Ovary (tissue), 10 donors: ENCODE results near the gene AKR1B1. TPM values are rescaled to one million over a fixed set of nuclear protein-coding genes. Genes with fewer than 3 reads are reported as not detected.
A peak's percentile ranks its signal among the peaks of the same experiment; 100 is the strongest.

Experiments used
- DNase-seq, 5 donors: peaks; one replicate each; pipeline ENCODE4 v3.0.0-alpha.2; 2019 to 2020
- H3K27ac ChIP-seq, 2 donors: fragments of 200-600 bp; one replicate each; pipeline versions ENCODE4 v1.5.1 to v1.8.0; 2019 to 2022
- H3K27me3 ChIP-seq: fragments of 200-600 bp; one replicate; pipeline ENCODE4 v1.8.0; 2022
- H3K36me3 ChIP-seq: fragments of 200-600 bp; sonication (generic); one replicate; pipeline ENCODE4 v1.5.1; 2019
- H3K4me1 ChIP-seq: one replicate; pipeline ENCODE4 v1.8.1; 2013; ENCODE audit warnings: mild to moderate bottlenecking, moderate library complexity; ENCODE audit not compliant: insufficient read depth
- H3K4me3 ChIP-seq: fragments of 200-600 bp; sonication (generic); one replicate; pipeline ENCODE4 v1.5.1; 2017
- H3K9me3 ChIP-seq, 2 donors: fragments of 200-600 bp in 1 of 2; sonication (generic) in 1 of 2; one replicate each; pipeline versions ENCODE4 v1.5.1 to v1.8.1; 2013 to 2019; ENCODE audit warnings: mild to moderate bottlenecking in 1 of 2, moderate library complexity in 1 of 2
- CTCF ChIP-seq, 3 donors: fragments of 450-650 bp in 2 of 3; fragments of 200-600 bp in 1 of 3; IDR thresholded peaks; one replicate each; pipeline versions ENCODE4 v1.5.1 to v1.8.0; 2016 to 2022; ENCODE audit warnings: antibody characterized with exemption in 3 of 3, mild to moderate bottlenecking in 1 of 3
- EP300 ChIP-seq: sonication (generic); formaldehyde crosslinking; IDR thresholded peaks from one replicate; pipeline ENCODE4 v1.6.1; 2017; ENCODE audit warnings: antibody characterized with exemption
- POLR2A ChIP-seq: fragments of 450-650 bp; IDR thresholded peaks from one replicate; pipeline ENCODE4 v1.6.1; 2017; ENCODE audit warnings: antibody characterized with exemption, mild to moderate bottlenecking, moderate library complexity
- WGBS, 3 donors: extraction: QIAGEN DNeasy Blood & Tissue Kit in 1 of 3; methylation state at CpG; one replicate each; pipeline versions ENCODE4 v1.1.5 to v1.1.7; 2013 to 2017; 5-methylcytosine and 5-hydroxymethylcytosine counted together
- intact Hi-C, 4 donors: fragments of 100-400 bp; cut with DNase I; formaldehyde crosslinking; loops; one replicate each; pipeline versions ENCODE4 v1.11.0 to v1.15.1; 2022 to 2023
- long read RNA-seq, 3 donors: library from polyadenylated mRNA in 2 of 3; unstranded in 2 of 3; transcript quantifications; one replicate each; pipeline ENCODE4 v2.0.0 and lab custom pipeline, GENCODE V29; 2021 to 2026
- polyA plus RNA-seq, 2 donors: library from polyadenylated mRNA; stranded (reverse); fragments of 200-250 nt in 1 of 2; fragments of 350-450 nt in 1 of 2; fragmentation: Illumina TruSeq in 1 of 2; extraction: RNeasy Lipid Tissue Mini Kit (QIAGEN cat#74804) in 1 of 2; gene quantifications; one replicate each; pipeline ENCODE4 v1.2.3, GENCODE V29; 2013 to 2014
- total RNA-seq, 7 donors: library from RNA; depleted of rRNA in 2 of 7; stranded (reverse); fragments of >200 nt in 2 of 7; fragmentation: NEBNext Ultra II Directional in 3 of 7; extraction: Animal tissue kit (Norgen Biotek cat#: 25700) in 3 of 7; gene quantifications; one replicate each; pipeline versions ENCODE4 v1.1.0 to v1.2.4, GENCODE V29; 2016 to 2023
- donor health status: DM: no; HTN: no; CAD: no; lungs with moderate emphysema.
- donor health status: DM: no; HTN: no; CAD: no.
- donor health status: Bipolar disorder and iron deficiency.
- donor health status: DM: yes; HTN: yes; CAD: no.
- donor health status: DM: no; HTN: no; CAD: no.
- donor health status: DM: yes; HTN: yes; CAD: no.

AKR1B1 gene
- total RNA-seq (10 to 100 TPM; 39.3 to 96.8 (median 80.8) TPM), polyA plus RNA-seq (100 to 1,000 TPM in 1 of 2 donors, 10 to 100 TPM in 1; 66.5 to 133 TPM)
- long read RNA-seq, donor 1, transcript AKR1B1-205 (9 exons, 1,930 nt) = minor isoform, 24 of 439 reads
- long read RNA-seq, donor 1, transcript AKR1B1-201 (10 exons, 1,409 nt) = major isoform, 345 of 439 reads
- long read RNA-seq, donor 1, partial matches to known transcripts = 21 of 439 reads
- long read RNA-seq, donor 1, other reads (novel, unspliced or antisense) = 49 of 439 reads
- long read RNA-seq, donor 2, transcript AKR1B1-201 (10 exons, 1,409 nt) = major isoform, 94 of 103 reads
- long read RNA-seq, donor 2, partial matches to known transcripts = 6 of 103 reads
- long read RNA-seq, donor 2, other reads (novel, unspliced or antisense) = 0 of 103 reads
- long read RNA-seq, donor 3, transcript AKR1B1-201 (10 exons, 1,409 nt) = major isoform, 76 of 88 reads
- long read RNA-seq, donor 3, partial matches to known transcripts = 1 of 88 reads
- long read RNA-seq, donor 3, other reads (novel, unspliced or antisense) = 7 of 88 reads

DNA sequence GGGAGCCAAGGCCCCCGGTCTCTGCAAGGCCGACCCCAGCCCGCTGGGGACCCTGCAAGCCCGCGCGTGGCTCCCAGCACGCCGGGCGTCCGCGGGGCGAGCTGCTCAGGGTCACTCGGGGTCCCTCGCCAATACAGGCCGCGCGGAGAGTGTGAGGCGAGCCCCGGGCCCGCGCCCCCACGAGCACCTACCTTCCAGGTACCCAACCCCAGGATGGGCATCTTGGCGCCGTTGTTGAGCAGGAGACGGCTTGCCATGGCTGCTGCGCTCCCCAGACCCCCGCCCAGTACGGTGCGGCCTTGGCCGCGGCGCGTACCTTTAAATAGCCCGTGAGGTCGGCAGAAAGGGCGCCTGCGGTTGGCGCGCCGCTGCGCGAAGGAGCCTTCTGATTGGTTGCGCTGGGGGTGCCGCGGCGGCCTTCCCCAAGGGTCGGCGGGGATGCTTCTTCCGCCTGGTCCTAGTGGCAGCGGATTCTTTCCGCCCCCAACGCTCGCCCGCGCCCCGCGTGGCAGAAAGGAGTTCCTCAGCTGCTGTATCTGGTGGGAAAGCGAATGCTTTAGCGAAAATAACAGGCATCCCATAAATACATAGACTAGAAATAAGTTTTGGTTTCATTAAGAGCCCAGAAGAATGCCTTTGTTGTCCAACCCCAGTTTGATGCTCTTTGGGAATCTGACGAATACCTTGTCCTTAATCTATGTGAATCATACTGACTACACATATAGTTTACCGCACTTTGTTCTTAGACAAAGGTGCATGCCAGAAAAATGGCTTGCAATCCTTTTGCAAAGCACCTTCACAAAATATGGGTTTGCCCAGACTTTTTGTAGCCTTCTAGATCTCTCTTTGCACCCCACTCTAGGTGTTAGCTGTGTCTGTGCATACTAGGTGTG lies at the start of gene AKR1B1:
AKR1B1 (minus strand) TSS at position 295 of the 893 bp plus-strand sequence; CDS start at position 257, 38 bp downstream.
- H3K27me3 ChIP-seq = no peaks in the 10 kb centered on the region
- no peaks in the 10 kb centered on the region for H3K9me3 ChIP-seq
- peak; percentile 87 to 95 (median 91) for DNase-seq
- intact Hi-C loops = no loop called here
- H3K4me3 ChIP-seq = peak within 1 kb of the TSS; percentile 98
- H3K4me1 ChIP-seq = peaks cover 5% of the 10 kb centered on the region
- TF ChIP-seq EP300 (no peak), POLR2A (peak; percentile 62), CTCF (IDR thresholded peaks at IDR 0.05) (peak; percentile 52 to 65 (median 61))
- peak within 1 kb of the TSS; percentile 65 to 85 for H3K27ac ChIP-seq
- 1 to 2% (median 1%) methylated on average over 41 to 61 of the region's 61 CpGs for WGBS, 3 donors
- H3K36me3 ChIP-seq = no peaks in the 10 kb centered on the region

DNA sequence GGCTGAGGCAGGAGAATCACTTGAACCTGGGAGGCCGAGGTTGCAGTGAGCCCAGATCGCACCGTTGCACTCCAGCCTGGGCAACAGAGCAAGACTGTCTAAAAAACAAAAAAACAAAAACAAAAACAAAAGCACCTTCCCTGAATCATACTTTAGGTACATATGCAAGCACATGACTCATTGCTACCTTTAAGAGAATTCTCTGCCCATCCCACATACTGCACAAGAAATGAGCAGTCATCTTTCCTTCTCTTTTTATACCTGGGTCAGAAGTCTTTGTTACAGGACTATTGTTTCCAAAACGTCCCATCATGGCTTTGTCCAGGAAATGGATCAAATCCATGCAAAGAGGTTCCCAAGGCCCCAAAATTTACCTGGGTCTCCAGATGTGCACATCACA lies 47.0 kb upstream of the AKR1B1 start:
- Histone ChIP-seq H3K36me3 (no peaks in the 10 kb centered on the region), H3K4me3 (no peak overlapping the region), H3K9me3 (no peaks in the 10 kb centered on the region), H3K4me1 (no peaks in the 10 kb centered on the region), H3K27me3 (no peaks in the 10 kb centered on the region), H3K27ac (no peak overlapping the region)
- intact Hi-C loops = no loop called here
- no peak for DNase-seq
- 82 to 87% (median 84%) methylated on average over 4 of the region's 4 CpGs for WGBS, 3 donors
- TF ChIP-seq EP300 = no peak
- no peak for TF ChIP-seq CTCF (IDR thresholded peaks at IDR 0.05)
- no peak for TF ChIP-seq POLR2A

DNA sequence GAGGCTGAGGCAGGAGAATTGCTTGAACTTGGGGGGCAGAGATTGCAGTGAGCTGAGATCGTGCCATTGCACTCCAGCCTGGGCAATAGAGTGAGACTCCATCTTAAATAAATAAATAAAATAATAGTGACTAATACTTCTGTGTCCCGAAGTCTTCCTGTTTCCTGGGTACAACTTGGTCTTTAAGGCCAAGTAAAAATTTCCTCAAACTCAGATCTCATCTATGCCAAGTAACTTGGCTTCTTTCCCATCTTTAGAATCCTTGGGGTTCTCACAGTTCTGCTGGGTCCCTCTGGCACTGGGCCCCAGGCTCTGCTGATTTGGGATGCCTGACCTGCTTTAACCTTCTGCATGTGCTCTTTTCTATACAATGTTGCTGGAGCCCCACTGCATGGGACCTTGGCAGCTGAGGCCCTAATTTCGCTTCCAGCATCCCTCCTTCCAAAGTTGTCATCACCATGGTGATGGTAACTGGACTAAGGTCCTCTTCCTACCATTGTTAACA lies 45.8 kb upstream of the AKR1B1 start:
- Histone ChIP-seq H3K4me3 (no peak overlapping the region), H3K36me3 (no peaks in the 10 kb centered on the region), H3K4me1 (no peaks in the 10 kb centered on the region), H3K27ac (no peak overlapping the region), H3K27me3 (no peaks in the 10 kb centered on the region), H3K9me3 (no peaks in the 10 kb centered on the region)
- intact Hi-C loops = loop anchor here in 1 of 4 donors (5.0 kb wide), 1 partner anchor 1897 kb away; no protein-coding TSS in a partner anchor
- TF ChIP-seq CTCF (IDR thresholded peaks at IDR 0.05) (no peak), EP300 (no peak), POLR2A (no peak)
- no peak for DNase-seq
- 83 to 87% (median 84%) methylated on average over 3 of the region's 3 CpGs for WGBS, 3 donors
